Tibial artery (tissue), 4 donors: ENCODE results near the gene GOLGA8J.
A peak's percentile ranks its signal among the peaks of the same experiment; 100 is the strongest.
"Not testable (repeated sequence)": the region's sequence is repeated elsewhere in the genome, so short reads cannot be mapped to it uniquely, and the experiment has no call there.

Experiments
- DNase-seq, 2 donors: peaks; one replicate each; pipeline ENCODE4 v3.0.0-alpha.2; 2019
- H3K27ac ChIP-seq, 2 donors: fragments of 200-600 bp; sonication (generic) in 1 of 2; 1 replicate in 1 of 2; 2 replicates in 1 of 2; pipeline ENCODE4 v1.5.1; 2018 to 2019; ENCODE audit warnings: mild to moderate bottlenecking in 1 of 2
- H3K27me3 ChIP-seq, 2 donors: fragments of 200-600 bp; sonication (generic) in 1 of 2; one replicate each; pipeline versions ENCODE4 v1.5.1 to v1.6.0; 2016 to 2019
- H3K36me3 ChIP-seq, 3 donors: fragments of 200-600 bp; sonication (generic) in 2 of 3; one replicate each; pipeline ENCODE4 v1.5.1; 2016 to 2019; ENCODE audit warnings: mild to moderate bottlenecking in 2 of 3
- H3K4me1 ChIP-seq, 4 donors: fragments of 200-600 bp; sonication (generic) in 2 of 4; 1 replicate in 3 of 4; 2 replicates in 1 of 4; pipeline ENCODE4 v1.5.1; 2016 to 2019
- H3K4me3 ChIP-seq, 2 donors: fragments of 200-600 bp; sonication (generic) in 1 of 2; 1 replicate in 1 of 2; 2 replicates in 1 of 2; pipeline ENCODE4 v1.5.1; 2018 to 2019; ENCODE audit warnings: mild to moderate bottlenecking in 2 of 2
- H3K9me3 ChIP-seq, 3 donors: fragments of 200-600 bp; sonication (generic) in 1 of 3; one replicate each; pipeline ENCODE4 v1.5.1; 2016 to 2019
- CTCF ChIP-seq, 2 experiments: fragments of 200-600 bp in 1 of 2; fragments of 450-650 bp in 1 of 2; IDR thresholded peaks; one replicate each; pipeline ENCODE4 v1.5.1; 2017 to 2019; ENCODE audit warnings: antibody characterized with exemption in 2 of 2, mild to moderate bottlenecking in 1 of 2, moderate library complexity in 1 of 2
- intact Hi-C: fragments of 100-400 bp; cut with DNase I; formaldehyde crosslinking; loops from one replicate; pipeline ENCODE4 v1.15.0; 2023; ENCODE audit warnings: low total_unique reads

GOLGA8J gene

GRCh38 chr15:30042556-30042955, 40.2 kb upstream of the GOLGA8J start:
- H3K36me3 ChIP-seq, result no peaks in the 10 kb centered on the region
- peaks cover 0 to 11% (median 1%) of the 10 kb centered on the region in 4 donors for H3K4me1 ChIP-seq
- intact Hi-C loops, result no loop called here
- no peak for TF ChIP-seq CTCF (IDR thresholded peaks at IDR 0.05)
- DNase-seq, result no peak
- peaks cover 0 to 4% of the 10 kb centered on the region in 2 donors for H3K27me3 ChIP-seq
- H3K9me3 ChIP-seq, result peaks cover 0 to 3% (median 0%) of the 10 kb centered on the region in 3 donors
- no peak overlapping the region for H3K27ac ChIP-seq
- no peak overlapping the region for H3K4me3 ChIP-seq

GRCh38 chr15:30043211-30043655, 39.5 kb upstream of the GOLGA8J start:
- TF ChIP-seq CTCF (IDR thresholded peaks at IDR 0.05), result peak; percentile 28 to 34
- no peak for DNase-seq
- peaks cover 0 to 11% (median 1%) of the 10 kb centered on the region in 4 donors for H3K4me1 ChIP-seq
- H3K27me3 ChIP-seq, result peaks cover 0 to 4% of the 10 kb centered on the region in 2 donors
- H3K9me3 ChIP-seq, result peaks cover 0 to 3% (median 0%) of the 10 kb centered on the region in 3 donors
- H3K27ac ChIP-seq, result no peak overlapping the region
- H3K4me3 ChIP-seq, result no peak overlapping the region
- H3K36me3 ChIP-seq, result no peaks in the 10 kb centered on the region
- intact Hi-C loops, result no loop called here

GRCh38 chr15:30044377-30044776, 38.4 kb upstream of the GOLGA8J start:
- Histone ChIP-seq H3K9me3 (no peaks in the 10 kb centered on the region), H3K4me1 (peaks cover 0 to 4% (median 0%) of the 10 kb centered on the region in 4 donors), H3K36me3 (no peaks in the 10 kb centered on the region), H3K27me3 (peaks cover 0 to 4% of the 10 kb centered on the region in 2 donors), H3K27ac (no peak overlapping the region), H3K4me3 (no peak overlapping the region)
- no peak for DNase-seq
- TF ChIP-seq CTCF (IDR thresholded peaks at IDR 0.05), result no peak
- intact Hi-C loops, result no loop called here

DNA sequence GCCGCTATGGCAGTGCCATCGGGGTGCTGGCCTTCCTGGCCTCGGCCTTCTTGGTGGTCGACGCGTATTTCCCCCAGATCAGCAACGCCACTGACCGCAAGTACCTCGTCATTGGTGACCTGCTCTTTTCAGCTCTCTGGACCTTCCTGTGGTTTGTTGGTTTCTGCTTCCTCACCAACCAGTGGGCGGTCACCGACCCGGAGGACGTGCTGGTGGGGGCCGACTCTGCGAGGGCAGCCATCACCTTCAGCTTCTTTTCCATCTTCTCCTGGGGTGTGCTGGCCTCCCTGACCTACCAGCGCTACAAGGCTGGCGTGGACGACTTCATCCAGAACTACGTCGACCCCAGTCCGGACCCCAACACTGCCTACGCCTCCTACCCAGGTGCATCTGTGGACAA, 37.9 kb upstream of the GOLGA8J start:
- H3K36me3 ChIP-seq, H3K9me3 ChIP-seq, H3K27me3 ChIP-seq, DNase-seq, H3K27ac ChIP-seq, H3K4me3 ChIP-seq, intact Hi-C loops, H3K4me1 ChIP-seq: not testable (repeated sequence)

GRCh38 chr15:30045248-30046041, 37.3 kb upstream of the GOLGA8J start:
- DNase-seq, H3K36me3 ChIP-seq, H3K27ac ChIP-seq: not testable (repeated sequence)

GRCh38 chr15:30046430-30046829, 36.3 kb upstream of the GOLGA8J start:
- H3K27ac ChIP-seq, result no peak overlapping the region
- no peak for DNase-seq
- no peak overlapping the region for H3K4me3 ChIP-seq
- no peaks in the 10 kb centered on the region for H3K9me3 ChIP-seq
- no peaks in the 10 kb centered on the region for H3K4me1 ChIP-seq
- intact Hi-C loops, result no loop called here
- H3K27me3 ChIP-seq, result peaks cover 0 to 4% of the 10 kb centered on the region in 2 donors
- no peak for TF ChIP-seq CTCF (IDR thresholded peaks at IDR 0.05)
- no peaks in the 10 kb centered on the region for H3K36me3 ChIP-seq

More at GRCh38 chr15:30045248-30046041, 37.3 kb upstream of the GOLGA8J start:
- H3K9me3 ChIP-seq, H3K27me3 ChIP-seq, H3K4me3 ChIP-seq, intact Hi-C loops, H3K4me1 ChIP-seq: not testable (repeated sequence)
